ENCODE measurements around the gene ZNF571. TPM values are rescaled to one million over a fixed set of nuclear protein-coding genes. Genes with fewer than 3 reads are reported as not detected.

ZNF571 gene
- total RNA-seq, 1 donor from 2014 or later = 6.2 TPM

GRCh38 chr19:37572203-37572602 is 22.4 kb downstream of the ZNF571 start:
- H3K36me3 Mint-ChIP-seq (ENCODE audit: low read depth) = peaks cover 57% of the 10 kb centered on the region
- H3K27ac Mint-ChIP-seq (ENCODE audit: unreplicated experiment) = no peak overlapping the region
- H3K9me3 Mint-ChIP-seq = peaks cover 29% of the 10 kb centered on the region
- DNase-seq (ENCODE audit: low read depth, low spot score) = no peak
- no peak overlapping the region for H3K4me3 Mint-ChIP-seq
- no peaks in the 10 kb centered on the region for H3K27me3 Mint-ChIP-seq (ENCODE audit: low read depth)
- no peaks in the 10 kb centered on the region for H3K4me1 Mint-ChIP-seq
- no peak for TF ChIP-seq CTCF (conservative IDR thresholded peaks at IDR 0.05)

DNA sequence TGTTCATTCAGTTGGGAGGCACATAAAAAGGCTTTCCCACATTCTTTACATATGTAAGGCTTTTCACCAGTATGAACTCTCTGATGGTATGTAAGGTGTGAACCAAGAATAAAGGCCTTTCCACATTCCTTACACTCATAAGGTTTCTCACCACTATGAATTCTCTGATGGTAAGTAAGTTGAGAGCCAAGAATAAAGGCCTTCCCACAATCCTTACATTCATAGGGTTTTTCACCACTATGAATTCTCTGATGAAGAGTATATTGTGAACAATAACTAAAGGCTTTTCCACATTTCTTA is 29.3 kb downstream of the ZNF571 start:
- no peaks in the 10 kb centered on the region for H3K4me1 Mint-ChIP-seq

GRCh38 chr19:37564624-37565369 is 29.8 kb downstream of the ZNF571 start:
- no peak for TF ChIP-seq CTCF (conservative IDR thresholded peaks at IDR 0.05)
- DNase-seq (ENCODE audit: low read depth, low spot score) = no peak
- H3K36me3 Mint-ChIP-seq (ENCODE audit: low read depth) = peaks cover 77% of the 10 kb centered on the region
- no peak overlapping the region for H3K4me3 Mint-ChIP-seq
- no peaks in the 10 kb centered on the region for H3K27me3 Mint-ChIP-seq (ENCODE audit: low read depth)
- no peak overlapping the region for H3K27ac Mint-ChIP-seq (ENCODE audit: unreplicated experiment)
- peaks cover 34% of the 10 kb centered on the region for H3K9me3 Mint-ChIP-seq
- no peaks in the 10 kb centered on the region for H3K4me1 Mint-ChIP-seq

More for the DNA sequence above, 29.3 kb downstream of the ZNF571 start:
- H3K27me3 Mint-ChIP-seq (ENCODE audit: low read depth) = no peaks in the 10 kb centered on the region
- no peak overlapping the region for H3K4me3 Mint-ChIP-seq
- DNase-seq (ENCODE audit: low read depth, low spot score) = no peak
- H3K9me3 Mint-ChIP-seq = peaks cover 38% of the 10 kb centered on the region
- no peak overlapping the region for H3K27ac Mint-ChIP-seq (ENCODE audit: unreplicated experiment)
- peaks cover 81% of the 10 kb centered on the region for H3K36me3 Mint-ChIP-seq (ENCODE audit: low read depth)
- no peak for TF ChIP-seq CTCF (conservative IDR thresholded peaks at IDR 0.05)

- no peak for TF ChIP-seq CTCF (conservative IDR thresholded peaks at IDR 0.05)
- no peak overlapping the region for H3K27ac Mint-ChIP-seq (ENCODE audit: unreplicated experiment)
- H3K4me3 Mint-ChIP-seq = no peak overlapping the region
- peaks cover 77% of the 10 kb centered on the region for H3K36me3 Mint-ChIP-seq (ENCODE audit: low read depth)
- H3K9me3 Mint-ChIP-seq = peaks cover 32% of the 10 kb centered on the region
- H3K4me1 Mint-ChIP-seq = no peaks in the 10 kb centered on the region
- DNase-seq (ENCODE audit: low read depth, low spot score) = no peak
- H3K27me3 Mint-ChIP-seq (ENCODE audit: low read depth) = no peaks in the 10 kb centered on the region
These were observed 31.1 kb downstream of the ZNF571 start for GRCh38 chr19:37563518-37563917.

DNA sequence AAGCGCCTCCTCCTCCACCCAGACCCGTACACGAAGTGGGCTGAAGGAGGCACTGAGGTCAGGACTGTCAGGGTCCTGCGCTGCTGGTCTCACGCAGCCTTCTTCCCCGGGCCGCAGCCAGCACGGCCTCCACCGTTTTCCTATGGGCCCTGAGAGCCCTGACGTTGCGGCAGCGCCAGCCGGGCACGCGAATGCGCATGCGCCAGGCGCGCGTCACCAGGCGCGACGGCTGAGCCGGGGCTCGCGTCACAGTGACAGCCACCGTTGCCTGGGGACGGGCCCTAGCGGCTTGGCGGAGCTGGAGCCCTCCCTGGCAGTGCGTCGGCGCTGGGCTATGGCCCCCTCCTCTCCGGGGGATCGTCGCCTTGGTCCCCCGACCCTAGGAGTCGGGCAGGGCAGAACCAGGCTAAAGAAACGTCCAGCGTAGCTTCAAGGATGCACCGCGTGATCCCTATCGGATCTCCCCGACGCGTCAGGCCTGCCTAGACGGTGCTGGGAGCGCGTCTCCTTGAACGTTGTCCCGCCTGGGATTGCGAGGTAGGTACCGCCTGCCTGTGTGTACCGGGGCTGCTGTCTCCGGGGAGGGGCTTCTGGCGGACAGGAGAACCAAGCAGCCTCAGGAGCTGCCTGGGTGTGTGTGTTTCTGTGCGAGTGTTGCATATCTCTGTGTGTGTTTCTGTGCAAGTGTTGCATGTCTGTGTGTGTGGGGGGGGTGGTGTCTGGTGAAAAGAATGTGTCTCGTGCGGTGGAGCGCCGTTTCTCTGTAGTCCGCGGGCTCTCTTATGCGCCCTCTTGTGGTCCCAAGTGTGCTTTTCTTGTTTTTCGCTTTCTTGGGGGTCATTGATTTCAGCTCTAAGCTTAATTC is 43.2 kb downstream of the ZNF571 start:
- no peak overlapping the region for H3K4me3 Mint-ChIP-seq
- H3K9me3 Mint-ChIP-seq = peaks cover 18% of the 10 kb centered on the region
- DNase-seq (ENCODE audit: low read depth, low spot score) = no peak
- H3K27me3 Mint-ChIP-seq (ENCODE audit: low read depth) = no peaks in the 10 kb centered on the region
- no peak for TF ChIP-seq CTCF (conservative IDR thresholded peaks at IDR 0.05)
- no peak overlapping the region for H3K27ac Mint-ChIP-seq (ENCODE audit: unreplicated experiment)
- H3K4me1 Mint-ChIP-seq = no peaks in the 10 kb centered on the region
- peaks cover 48% of the 10 kb centered on the region for H3K36me3 Mint-ChIP-seq (ENCODE audit: low read depth)
